ENCODE measurements around the gene IL20RA.

IL20RA gene

DNA sequence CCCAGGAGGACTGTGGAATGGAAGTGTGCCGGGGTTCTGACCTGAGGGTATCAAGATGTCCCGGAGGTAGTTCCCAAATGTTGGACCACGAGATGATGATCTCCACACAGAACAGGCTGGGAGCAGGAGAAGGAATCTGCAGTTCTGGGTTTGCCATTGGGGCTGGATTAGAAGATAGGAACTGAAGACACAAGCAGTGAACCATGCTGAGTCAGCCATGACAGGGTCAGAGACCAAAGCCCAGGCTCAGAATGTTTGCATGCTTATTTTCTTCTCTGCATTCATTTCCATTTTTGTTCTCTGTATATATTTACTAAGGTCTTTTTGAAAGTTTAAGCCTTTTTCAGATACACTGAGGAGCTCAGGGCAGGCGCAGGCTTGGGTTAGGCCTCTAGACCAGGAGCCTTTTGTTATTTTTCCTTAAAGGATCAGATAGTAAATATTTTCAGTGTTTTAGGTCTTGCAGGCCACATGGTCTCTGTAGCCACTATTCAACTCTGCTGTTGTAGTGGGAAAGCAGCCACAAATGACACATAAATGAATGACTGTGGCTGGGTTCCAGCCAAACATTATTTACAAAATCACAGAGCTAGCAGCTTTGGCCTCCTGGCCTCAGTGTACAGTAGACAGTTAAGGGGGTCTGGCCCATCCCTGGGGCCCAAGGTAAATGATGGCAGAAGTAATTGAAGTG, 94.2 kb downstream of the IL20RA start:
- DNase-seq, result no peak
- intact Hi-C loops (cut with DNase I), result no loop called here

Measured in posterior cingulate gyrus (tissue), 11 donors.